HUES48 (cell line): Measurements from ENCODE around the gene ATP4B.

Source experiments
- H3K27ac ChIP-seq: one replicate; pipeline ENCODE4 v1.7.0; 2013; ENCODE audit warnings: low read depth, low read length, inconsistent platforms
- H3K27me3 ChIP-seq: 2 replicates; pipeline ENCODE4 v1.6.1; 2013; ENCODE audit warnings: mild to moderate bottlenecking, low read length; ENCODE audit not compliant: control insufficient read depth, insufficient read depth
- H3K36me3 ChIP-seq: 2 replicates; pipeline ENCODE4 v1.6.1; 2013; ENCODE audit warnings: low read length; ENCODE audit not compliant: control insufficient read depth, insufficient read depth
- H3K4me1 ChIP-seq: 2 replicates; pipeline ENCODE4 v1.6.1; 2013; ENCODE audit warnings: mild to moderate bottlenecking, low read length; ENCODE audit not compliant: control insufficient read depth, insufficient read depth
- H3K4me3 ChIP-seq: 2 replicates; pipeline ENCODE4 v1.5.1; 2013; ENCODE audit warnings: mild to moderate bottlenecking, low read depth, low read length
- H3K9ac ChIP-seq: 2 replicates; pipeline ENCODE4 v1.6.1; 2013; ENCODE audit warnings: mild to moderate bottlenecking, low read depth, low read length, moderate library complexity
- H3K9me3 ChIP-seq: 2 replicates; pipeline ENCODE4 v1.6.1; 2013; ENCODE audit warnings: low read length; ENCODE audit not compliant: control insufficient read depth, insufficient read depth

ATP4B gene

GRCh38 chr13:113657851-113658741 is at the start of gene ATP4B:
Gene ATP4B (minus strand): TSS chr13:113658198. CDS start chr13:113658144, 54 bp downstream.
- no peaks in the 10 kb centered on the region for H3K27me3 ChIP-seq
- no peaks in the 10 kb centered on the region for H3K4me1 ChIP-seq
- no peaks in the 10 kb centered on the region for H3K9me3 ChIP-seq
- H3K27ac ChIP-seq = no peak within 1 kb of the TSS
- no peaks in the 10 kb centered on the region for H3K36me3 ChIP-seq
- no peak within 1 kb of the TSS for H3K9ac ChIP-seq
- H3K4me3 ChIP-seq = no peak within 1 kb of the TSS

GRCh38 chr13:113672002-113672651 is 14.1 kb upstream of the ATP4B start:
- Histone ChIP-seq H3K27me3 (no peaks in the 10 kb centered on the region), H3K4me1 (no peaks in the 10 kb centered on the region), H3K4me3 (no peak overlapping the region), H3K27ac (no peak overlapping the region), H3K9me3 (no peaks in the 10 kb centered on the region), H3K9ac (no peak overlapping the region), H3K36me3 (no peaks in the 10 kb centered on the region)

GRCh38 chr13:113671066-113672001 is 13.3 kb upstream of the ATP4B start:
- H3K36me3 ChIP-seq = no peaks in the 10 kb centered on the region
- no peak overlapping the region for H3K9ac ChIP-seq
- no peak overlapping the region for H3K4me3 ChIP-seq
- no peaks in the 10 kb centered on the region for H3K4me1 ChIP-seq
- no peak overlapping the region for H3K27ac ChIP-seq
- H3K27me3 ChIP-seq = no peaks in the 10 kb centered on the region
- no peaks in the 10 kb centered on the region for H3K9me3 ChIP-seq

- Histone ChIP-seq H3K9ac (no peak overlapping the region), H3K4me3 (no peak overlapping the region), H3K27ac (no peak overlapping the region), H3K27me3 (no peaks in the 10 kb centered on the region), H3K4me1 (no peaks in the 10 kb centered on the region), H3K36me3 (no peaks in the 10 kb centered on the region), H3K9me3 (no peaks in the 10 kb centered on the region)
These were observed 12.5 kb upstream of the ATP4B start for GRCh38 chr13:113670541-113670940.

- no peaks in the 10 kb centered on the region for H3K4me1 ChIP-seq
- H3K9ac ChIP-seq = no peak overlapping the region
- H3K4me3 ChIP-seq = no peak overlapping the region
These were observed 11.8 kb upstream of the ATP4B start for GRCh38 chr13:113669755-113670341.

GRCh38 chr13:113669231-113669754 is 11.3 kb upstream of the ATP4B start:
- Histone ChIP-seq H3K4me3 (no peak overlapping the region), H3K36me3 (no peaks in the 10 kb centered on the region)

More at GRCh38 chr13:113669755-113670341, 11.8 kb upstream of the ATP4B start:
- Histone ChIP-seq H3K27me3 (no peaks in the 10 kb centered on the region), H3K36me3 (no peaks in the 10 kb centered on the region), H3K27ac (no peak overlapping the region), H3K9me3 (no peaks in the 10 kb centered on the region)

GRCh38 chr13:113668491-113668971 is 10.5 kb upstream of the ATP4B start:
- Histone ChIP-seq H3K4me3 (no peak overlapping the region), H3K27ac (no peak overlapping the region), H3K36me3 (no peaks in the 10 kb centered on the region), H3K9ac (no peak overlapping the region), H3K27me3 (no peaks in the 10 kb centered on the region), H3K9me3 (no peaks in the 10 kb centered on the region), H3K4me1 (no peaks in the 10 kb centered on the region)

More at GRCh38 chr13:113669231-113669754, 11.3 kb upstream of the ATP4B start:
- Histone ChIP-seq H3K27ac (no peak overlapping the region), H3K9ac (no peak overlapping the region), H3K27me3 (no peaks in the 10 kb centered on the region), H3K9me3 (no peaks in the 10 kb centered on the region), H3K4me1 (no peaks in the 10 kb centered on the region)

GRCh38 chr13:113667771-113668490 is 9.9 kb upstream of the ATP4B start:
- no peaks in the 10 kb centered on the region for H3K4me1 ChIP-seq
- H3K36me3 ChIP-seq = no peaks in the 10 kb centered on the region
- no peaks in the 10 kb centered on the region for H3K27me3 ChIP-seq
- H3K9me3 ChIP-seq = no peaks in the 10 kb centered on the region
- no peak overlapping the region for H3K4me3 ChIP-seq
- H3K27ac ChIP-seq = no peak overlapping the region
- no peak overlapping the region for H3K9ac ChIP-seq

GRCh38 chr13:113666951-113667701 is 9.1 kb upstream of the ATP4B start, which contains the start of gene GRK1:
Gene GRK1 (plus strand): TSS chr13:113667219. CDS start chr13:113667387, 168 bp downstream.
- Histone ChIP-seq H3K9ac (no peak within 1 kb of the TSS), H3K9me3 (no peaks in the 10 kb centered on the region), H3K4me3 (no peak within 1 kb of the TSS), H3K4me1 (no peaks in the 10 kb centered on the region), H3K27me3 (no peaks in the 10 kb centered on the region), H3K27ac (no peak within 1 kb of the TSS), H3K36me3 (no peaks in the 10 kb centered on the region)
